HG03432 (cell line): ENCODE data around the gene PTPRN2.
"Not testable (repeated sequence)": the region's sequence is repeated elsewhere in the genome, so short reads cannot be mapped to it uniquely, and the experiment has no call there.

Experiments used
- ATAC-seq: cut with Tn5 transposase; IDR thresholded peaks from one replicate; pipeline ENCODE4 v1.9.1; 2021; ENCODE audit warnings: mild to moderate bottlenecking, moderate library complexity; ENCODE audit not compliant: unreplicated experiment

Gene PTPRN2

GRCh38 chr7:158424531-158424930 is 163.1 kb downstream of the PTPRN2 start:
- ATAC-seq: no peak

- no peak for ATAC-seq
Observed at GRCh38 chr7:158424011-158424410, 163.6 kb downstream of the PTPRN2 start.

GRCh38 chr7:158422887-158423560 is 164.6 kb downstream of the PTPRN2 start:
- no peak for ATAC-seq

- ATAC-seq: no peak
Observed at GRCh38 chr7:158422196-158422886, 165.3 kb downstream of the PTPRN2 start.

GRCh38 chr7:158421361-158421760 is 166.3 kb downstream of the PTPRN2 start:
- ATAC-seq: no peak

- ATAC-seq: no peak
Observed at GRCh38 chr7:158420591-158421340, 166.9 kb downstream of the PTPRN2 start.

GRCh38 chr7:158419238-158419785 is 168.3 kb downstream of the PTPRN2 start:
- ATAC-seq: no peak

- not testable (repeated sequence) for ATAC-seq
Observed at GRCh38 chr7:158418395-158418794, 169.2 kb downstream of the PTPRN2 start.

- no peak for ATAC-seq
Observed at GRCh38 chr7:158416283-158416933, 171.2 kb downstream of the PTPRN2 start.

- no peak for ATAC-seq
Observed at GRCh38 chr7:158415316-158415715, 172.3 kb downstream of the PTPRN2 start.

- no peak for ATAC-seq
Observed at GRCh38 chr7:158414486-158414961, 173.1 kb downstream of the PTPRN2 start.

GRCh38 chr7:158414002-158414401 is 173.6 kb downstream of the PTPRN2 start:
- ATAC-seq: no peak

GRCh38 chr7:158411232-158411950 is 176.2 kb downstream of the PTPRN2 start:
- ATAC-seq: no peak

GRCh38 chr7:158410720-158411119 is 176.9 kb downstream of the PTPRN2 start:
- ATAC-seq: no peak

GRCh38 chr7:158409816-158410330 is 177.8 kb downstream of the PTPRN2 start:
- no peak for ATAC-seq

- no peak for ATAC-seq
Observed at GRCh38 chr7:158409120-158409519, 178.5 kb downstream of the PTPRN2 start.

- ATAC-seq: no peak
Observed at GRCh38 chr7:158408318-158408920, 179.2 kb downstream of the PTPRN2 start.

GRCh38 chr7:158407581-158408317 is 179.9 kb downstream of the PTPRN2 start:
- ATAC-seq: no peak

- no peak for ATAC-seq
Observed at GRCh38 chr7:158406801-158407200, 180.8 kb downstream of the PTPRN2 start.
